SK-N-SH (cell line): ENCODE data around the gene LARP1.

ENCODE experiments used
- GATA2 ChIP-seq: sonication (generic); formaldehyde crosslinking; IDR thresholded peaks from 2 replicates; pipeline ENCODE4 v1.5.0; 2020; ENCODE audit warnings: mild to moderate bottlenecking, missing genetic modification reagents
- RAD21 ChIP-seq: IDR thresholded peaks from 2 replicates; pipeline ENCODE4 v1.6.1; 2012; ENCODE audit warnings: mild to moderate bottlenecking, low read length
- SIN3A ChIP-seq: IDR thresholded peaks from 2 replicates; pipeline ENCODE4 v1.6.1; 2012; ENCODE audit warnings: low read depth, mild to moderate bottlenecking, low read length, moderate library complexity, borderline replicate concordance
- TCF12 ChIP-seq: IDR thresholded peaks from 2 replicates; pipeline ENCODE4 v1.4.0; 2012
- YY1 ChIP-seq: IDR thresholded peaks from 2 replicates; pipeline ENCODE4 v1.4.0; 2012; ENCODE audit warnings: low read depth, mild to moderate bottlenecking
- TF ChIP-seq, protein P1 (sequence below): fragments of 200-600 bp; sonication (generic); IDR thresholded peaks from 2 replicates; pipeline ENCODE4 v1.6.1; 2017; ENCODE audit warnings: antibody characterized with exemption, mild to moderate bottlenecking, moderate library complexity
- TF ChIP-seq, protein P2 (sequence below): IDR thresholded peaks from 2 replicates; pipeline ENCODE4 v1.4.0; 2012; ENCODE audit warnings: low read depth, borderline replicate concordance
- TF ChIP-seq, protein P3 (sequence below): IDR thresholded peaks from 2 replicates; pipeline ENCODE4; 2012
- TF ChIP-seq, protein P4 (sequence below): IDR thresholded peaks from 2 replicates; pipeline ENCODE4 v1.6.1; 2012; ENCODE audit warnings: mild to moderate bottlenecking, low read depth, low read length, moderate library complexity

DNA sequence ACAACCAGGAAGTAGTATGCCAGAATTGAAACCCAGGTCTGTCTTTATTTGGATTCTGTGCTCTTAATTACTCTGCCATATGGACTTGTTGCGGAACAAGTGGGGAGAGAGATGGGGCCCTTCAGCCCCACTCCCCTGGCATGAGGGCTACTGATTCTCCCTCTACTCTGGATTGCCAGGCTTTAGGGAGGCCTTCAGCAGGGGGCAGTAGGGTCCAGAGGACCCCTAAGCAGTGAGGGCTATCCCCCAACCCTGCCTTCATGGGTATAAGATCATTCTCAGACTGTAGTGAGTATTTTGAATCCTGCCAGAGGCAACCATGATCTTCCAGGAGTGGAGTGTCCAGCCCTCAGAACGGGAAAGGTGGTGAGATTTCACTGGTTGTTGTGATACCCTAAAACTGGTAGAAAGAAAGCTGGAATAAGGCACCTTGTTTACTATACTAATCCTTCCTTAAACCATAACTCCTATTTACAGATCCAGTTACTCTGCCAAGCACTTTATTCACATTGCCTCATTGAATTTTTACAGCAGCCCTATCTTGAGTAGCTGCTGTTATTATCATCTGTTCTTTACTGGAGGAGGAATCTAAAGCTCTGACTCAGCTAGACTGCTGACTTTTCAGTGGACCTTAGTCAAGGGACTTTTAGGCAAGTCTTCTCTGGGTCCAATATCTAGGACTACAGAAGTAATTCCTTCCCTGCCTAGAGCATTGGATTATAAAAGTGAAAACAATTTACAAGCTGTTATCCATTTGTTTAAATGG, 31.3 kb upstream of the LARP1 start:
- TF ChIP-seq, protein P1, sequence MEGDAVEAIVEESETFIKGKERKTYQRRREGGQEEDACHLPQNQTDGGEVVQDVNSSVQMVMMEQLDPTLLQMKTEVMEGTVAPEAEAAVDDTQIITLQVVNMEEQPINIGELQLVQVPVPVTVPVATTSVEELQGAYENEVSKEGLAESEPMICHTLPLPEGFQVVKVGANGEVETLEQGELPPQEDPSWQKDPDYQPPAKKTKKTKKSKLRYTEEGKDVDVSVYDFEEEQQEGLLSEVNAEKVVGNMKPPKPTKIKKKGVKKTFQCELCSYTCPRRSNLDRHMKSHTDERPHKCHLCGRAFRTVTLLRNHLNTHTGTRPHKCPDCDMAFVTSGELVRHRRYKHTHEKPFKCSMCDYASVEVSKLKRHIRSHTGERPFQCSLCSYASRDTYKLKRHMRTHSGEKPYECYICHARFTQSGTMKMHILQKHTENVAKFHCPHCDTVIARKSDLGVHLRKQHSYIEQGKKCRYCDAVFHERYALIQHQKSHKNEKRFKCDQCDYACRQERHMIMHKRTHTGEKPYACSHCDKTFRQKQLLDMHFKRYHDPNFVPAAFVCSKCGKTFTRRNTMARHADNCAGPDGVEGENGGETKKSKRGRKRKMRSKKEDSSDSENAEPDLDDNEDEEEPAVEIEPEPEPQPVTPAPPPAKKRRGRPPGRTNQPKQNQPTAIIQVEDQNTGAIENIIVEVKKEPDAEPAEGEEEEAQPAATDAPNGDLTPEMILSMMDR: no peak
- TF ChIP-seq TCF12 (no peak), SIN3A (no peak), GATA2 (CRISPR knock-in tag) (no peak), YY1 (no peak), RAD21 (0 out of 2 replicates have a peak, but pooled peaks have one; percentile 4)
- TF ChIP-seq, protein P2, sequence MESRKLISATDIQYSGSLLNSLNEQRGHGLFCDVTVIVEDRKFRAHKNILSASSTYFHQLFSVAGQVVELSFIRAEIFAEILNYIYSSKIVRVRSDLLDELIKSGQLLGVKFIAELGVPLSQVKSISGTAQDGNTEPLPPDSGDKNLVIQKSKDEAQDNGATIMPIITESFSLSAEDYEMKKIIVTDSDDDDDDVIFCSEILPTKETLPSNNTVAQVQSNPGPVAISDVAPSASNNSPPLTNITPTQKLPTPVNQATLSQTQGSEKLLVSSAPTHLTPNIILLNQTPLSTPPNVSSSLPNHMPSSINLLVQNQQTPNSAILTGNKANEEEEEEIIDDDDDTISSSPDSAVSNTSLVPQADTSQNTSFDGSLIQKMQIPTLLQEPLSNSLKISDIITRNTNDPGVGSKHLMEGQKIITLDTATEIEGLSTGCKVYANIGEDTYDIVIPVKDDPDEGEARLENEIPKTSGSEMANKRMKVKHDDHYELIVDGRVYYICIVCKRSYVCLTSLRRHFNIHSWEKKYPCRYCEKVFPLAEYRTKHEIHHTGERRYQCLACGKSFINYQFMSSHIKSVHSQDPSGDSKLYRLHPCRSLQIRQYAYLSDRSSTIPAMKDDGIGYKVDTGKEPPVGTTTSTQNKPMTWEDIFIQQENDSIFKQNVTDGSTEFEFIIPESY: no peak
- TF ChIP-seq, protein P3, sequence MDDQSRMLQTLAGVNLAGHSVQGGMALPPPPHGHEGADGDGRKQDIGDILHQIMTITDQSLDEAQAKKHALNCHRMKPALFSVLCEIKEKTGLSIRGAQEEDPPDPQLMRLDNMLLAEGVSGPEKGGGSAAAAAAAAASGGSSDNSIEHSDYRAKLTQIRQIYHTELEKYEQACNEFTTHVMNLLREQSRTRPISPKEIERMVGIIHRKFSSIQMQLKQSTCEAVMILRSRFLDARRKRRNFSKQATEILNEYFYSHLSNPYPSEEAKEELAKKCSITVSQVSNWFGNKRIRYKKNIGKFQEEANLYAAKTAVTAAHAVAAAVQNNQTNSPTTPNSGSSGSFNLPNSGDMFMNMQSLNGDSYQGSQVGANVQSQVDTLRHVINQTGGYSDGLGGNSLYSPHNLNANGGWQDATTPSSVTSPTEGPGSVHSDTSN: no peak
- TF ChIP-seq, protein P4, sequence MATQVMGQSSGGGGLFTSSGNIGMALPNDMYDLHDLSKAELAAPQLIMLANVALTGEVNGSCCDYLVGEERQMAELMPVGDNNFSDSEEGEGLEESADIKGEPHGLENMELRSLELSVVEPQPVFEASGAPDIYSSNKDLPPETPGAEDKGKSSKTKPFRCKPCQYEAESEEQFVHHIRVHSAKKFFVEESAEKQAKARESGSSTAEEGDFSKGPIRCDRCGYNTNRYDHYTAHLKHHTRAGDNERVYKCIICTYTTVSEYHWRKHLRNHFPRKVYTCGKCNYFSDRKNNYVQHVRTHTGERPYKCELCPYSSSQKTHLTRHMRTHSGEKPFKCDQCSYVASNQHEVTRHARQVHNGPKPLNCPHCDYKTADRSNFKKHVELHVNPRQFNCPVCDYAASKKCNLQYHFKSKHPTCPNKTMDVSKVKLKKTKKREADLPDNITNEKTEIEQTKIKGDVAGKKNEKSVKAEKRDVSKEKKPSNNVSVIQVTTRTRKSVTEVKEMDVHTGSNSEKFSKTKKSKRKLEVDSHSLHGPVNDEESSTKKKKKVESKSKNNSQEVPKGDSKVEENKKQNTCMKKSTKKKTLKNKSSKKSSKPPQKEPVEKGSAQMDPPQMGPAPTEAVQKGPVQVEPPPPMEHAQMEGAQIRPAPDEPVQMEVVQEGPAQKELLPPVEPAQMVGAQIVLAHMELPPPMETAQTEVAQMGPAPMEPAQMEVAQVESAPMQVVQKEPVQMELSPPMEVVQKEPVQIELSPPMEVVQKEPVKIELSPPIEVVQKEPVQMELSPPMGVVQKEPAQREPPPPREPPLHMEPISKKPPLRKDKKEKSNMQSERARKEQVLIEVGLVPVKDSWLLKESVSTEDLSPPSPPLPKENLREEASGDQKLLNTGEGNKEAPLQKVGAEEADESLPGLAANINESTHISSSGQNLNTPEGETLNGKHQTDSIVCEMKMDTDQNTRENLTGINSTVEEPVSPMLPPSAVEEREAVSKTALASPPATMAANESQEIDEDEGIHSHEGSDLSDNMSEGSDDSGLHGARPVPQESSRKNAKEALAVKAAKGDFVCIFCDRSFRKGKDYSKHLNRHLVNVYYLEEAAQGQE: no peak
